ENCODE results near the gene LRFN2.

The LRFN2 gene

GRCh38 chr6:40400738-40401137 lies 186.4 kb downstream of the LRFN2 start:
- DNase-seq (ENCODE audit: low spot score): no peak

GRCh38 chr6:40399888-40400457 lies 187.2 kb downstream of the LRFN2 start:
- no peak for DNase-seq (ENCODE audit: low spot score)

- DNase-seq (ENCODE audit: low spot score): peak; percentile 12
Measured at GRCh38 chr6:40398810-40399477, 188.2 kb downstream of the LRFN2 start.

GRCh38 chr6:40398034-40398691 lies 189.0 kb downstream of the LRFN2 start:
- peak; percentile 20 for DNase-seq (ENCODE audit: low spot score)

- peak; percentile 33 for DNase-seq (ENCODE audit: low spot score)
Measured at GRCh38 chr6:40397287-40398033, 189.7 kb downstream of the LRFN2 start.

GRCh38 chr6:40395698-40396076 lies 191.5 kb downstream of the LRFN2 start:
- DNase-seq (ENCODE audit: low spot score): no peak

- DNase-seq (ENCODE audit: low spot score): peak; percentile 46
Measured at GRCh38 chr6:40395066-40395697, 192.0 kb downstream of the LRFN2 start.

GRCh38 chr6:40394381-40394780 lies 192.8 kb downstream of the LRFN2 start:
- DNase-seq (ENCODE audit: low spot score): peak; percentile 30

- DNase-seq (ENCODE audit: low spot score): peak; percentile 40
Measured at GRCh38 chr6:40393641-40394040, 193.5 kb downstream of the LRFN2 start.

- DNase-seq (ENCODE audit: low spot score): peak; percentile 54
Measured at GRCh38 chr6:40392589-40392988, 194.6 kb downstream of the LRFN2 start.

GRCh38 chr6:40391851-40392517 lies 195.2 kb downstream of the LRFN2 start:
- DNase-seq (ENCODE audit: low spot score): peak; percentile 63

- no peak for DNase-seq (ENCODE audit: low spot score)
Measured at GRCh38 chr6:40391086-40391485, 196.1 kb downstream of the LRFN2 start.

- no peak for DNase-seq (ENCODE audit: low spot score)
Measured at GRCh38 chr6:40390144-40390800, 196.9 kb downstream of the LRFN2 start.

- no peak for DNase-seq (ENCODE audit: low spot score)
Measured at GRCh38 chr6:40389254-40389653, 197.9 kb downstream of the LRFN2 start.

- DNase-seq (ENCODE audit: low spot score): no peak
Measured at GRCh38 chr6:40387871-40388264, 199.3 kb downstream of the LRFN2 start.

GRCh38 chr6:40387127-40387870 lies 199.9 kb downstream of the LRFN2 start:
- DNase-seq (ENCODE audit: low spot score): no peak

GRCh38 chr6:40386200-40386599 lies 201.0 kb downstream of the LRFN2 start:
- DNase-seq (ENCODE audit: low spot score): no peak

GRCh38 chr6:40383348-40384115 lies 203.6 kb downstream of the LRFN2 start:
- DNase-seq (ENCODE audit: low spot score): no peak

GRCh38 chr6:40380271-40380670 lies 206.9 kb downstream of the LRFN2 start:
- no peak for DNase-seq (ENCODE audit: low spot score)

- no peak for DNase-seq (ENCODE audit: low spot score)
Measured at GRCh38 chr6:40379811-40380210, 207.4 kb downstream of the LRFN2 start.

Data from left forelimb (tissue), 1 donor.